HG03521 (cell line): ENCODE data around the gene ELP5.

ENCODE experiments used
- ATAC-seq: cut with Tn5 transposase; IDR thresholded peaks from one replicate; pipeline ENCODE4 v1.9.1; 2021; ENCODE audit warnings: mild to moderate bottlenecking, moderate library complexity; ENCODE audit not compliant: unreplicated experiment

ELP5 gene

DNA sequence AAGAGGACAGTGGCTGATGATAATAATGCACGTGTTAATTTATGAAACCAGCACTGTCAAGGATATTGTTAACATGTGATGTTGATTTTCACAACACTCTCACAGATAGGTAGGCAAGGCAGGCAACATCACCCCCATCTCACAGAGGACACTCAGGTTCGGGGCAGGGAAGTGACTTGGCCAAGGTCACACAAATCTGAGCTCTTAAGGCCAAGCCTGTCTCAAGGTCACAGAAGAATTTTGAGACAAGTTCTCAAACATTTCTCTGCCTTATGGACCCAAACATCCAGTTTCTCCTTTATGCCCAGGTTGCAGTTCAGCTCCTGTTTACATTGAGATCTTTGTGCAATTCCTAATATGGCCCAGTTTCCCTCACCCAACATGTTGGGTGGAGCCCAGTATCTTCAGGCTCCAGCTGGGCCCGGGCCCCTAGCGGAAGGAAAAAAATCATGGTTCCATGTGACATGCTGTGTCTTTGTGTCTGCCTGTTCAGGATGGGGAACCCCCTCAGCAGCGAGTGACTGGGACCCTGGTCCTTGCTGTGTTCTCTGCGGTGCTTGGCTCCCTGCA lies 30.8 kb downstream of the ELP5 start:
- no peak for ATAC-seq

DNA sequence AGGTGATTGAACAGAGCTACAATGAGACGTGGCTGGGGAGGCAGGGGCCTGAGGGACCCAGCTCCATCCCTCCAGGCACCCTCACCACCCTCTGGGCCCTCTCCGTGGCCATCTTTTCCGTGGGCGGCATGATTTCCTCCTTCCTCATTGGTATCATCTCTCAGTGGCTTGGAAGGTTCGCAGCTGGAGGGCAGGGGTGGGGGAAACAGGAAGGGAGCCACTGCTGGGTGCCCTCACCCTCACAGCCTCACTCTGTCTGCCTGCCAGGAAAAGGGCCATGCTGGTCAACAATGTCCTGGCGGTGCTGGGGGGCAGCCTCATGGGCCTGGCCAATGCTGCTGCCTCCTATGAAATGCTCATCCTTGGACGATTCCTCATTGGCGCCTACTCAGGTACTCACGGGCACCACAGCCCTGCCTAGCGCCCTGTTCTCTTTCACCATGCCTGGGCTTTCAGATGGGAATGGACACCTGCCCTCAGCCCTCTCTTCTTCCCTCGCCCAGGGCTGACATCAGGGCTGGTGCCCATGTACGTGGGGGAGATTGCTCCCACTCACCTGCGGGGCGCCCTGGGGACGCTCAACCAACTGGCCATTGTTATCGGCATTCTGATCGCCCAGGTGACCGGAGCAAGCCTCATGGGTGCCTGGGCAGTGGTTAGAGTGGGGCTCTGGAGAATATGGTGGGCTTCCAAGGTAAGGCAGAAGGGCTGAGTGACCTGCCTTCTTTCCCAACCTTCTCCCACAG lies 31.6 kb downstream of the ELP5 start:
- no peak for ATAC-seq

DNA sequence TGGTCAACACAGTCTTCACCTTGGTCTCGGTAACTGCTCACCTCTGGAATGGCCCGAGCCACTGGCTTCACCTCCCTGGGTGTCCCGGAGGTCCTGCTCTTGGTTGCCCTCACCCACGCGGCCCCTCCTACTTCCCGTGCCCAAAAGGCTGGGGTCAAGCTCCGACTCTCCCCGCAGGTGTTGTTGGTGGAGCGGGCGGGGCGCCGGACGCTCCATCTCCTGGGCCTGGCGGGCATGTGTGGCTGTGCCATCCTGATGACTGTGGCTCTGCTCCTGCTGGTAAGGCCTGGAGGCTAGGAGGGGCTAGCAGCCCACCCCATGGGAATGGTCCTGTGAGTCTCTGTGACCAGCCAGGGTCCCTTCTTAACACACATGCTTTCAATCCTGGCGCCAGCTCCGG lies 32.9 kb downstream of the ELP5 start:
- no peak for ATAC-seq

DNA sequence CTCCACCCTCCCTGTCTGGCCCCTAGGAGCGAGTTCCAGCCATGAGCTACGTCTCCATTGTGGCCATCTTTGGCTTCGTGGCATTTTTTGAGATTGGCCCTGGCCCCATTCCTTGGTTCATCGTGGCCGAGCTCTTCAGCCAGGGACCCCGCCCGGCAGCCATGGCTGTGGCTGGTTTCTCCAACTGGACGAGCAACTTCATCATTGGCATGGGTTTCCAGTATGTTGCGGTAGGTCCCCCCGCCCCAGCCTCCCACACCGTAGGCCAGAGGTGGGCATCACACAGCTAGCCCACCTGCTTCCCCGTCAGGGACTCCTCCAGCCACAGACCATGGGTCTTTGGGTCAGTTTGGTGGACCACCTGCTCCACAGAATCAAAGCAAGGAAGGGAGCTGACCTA lies 33.7 kb downstream of the ELP5 start:
- ATAC-seq = no peak

DNA sequence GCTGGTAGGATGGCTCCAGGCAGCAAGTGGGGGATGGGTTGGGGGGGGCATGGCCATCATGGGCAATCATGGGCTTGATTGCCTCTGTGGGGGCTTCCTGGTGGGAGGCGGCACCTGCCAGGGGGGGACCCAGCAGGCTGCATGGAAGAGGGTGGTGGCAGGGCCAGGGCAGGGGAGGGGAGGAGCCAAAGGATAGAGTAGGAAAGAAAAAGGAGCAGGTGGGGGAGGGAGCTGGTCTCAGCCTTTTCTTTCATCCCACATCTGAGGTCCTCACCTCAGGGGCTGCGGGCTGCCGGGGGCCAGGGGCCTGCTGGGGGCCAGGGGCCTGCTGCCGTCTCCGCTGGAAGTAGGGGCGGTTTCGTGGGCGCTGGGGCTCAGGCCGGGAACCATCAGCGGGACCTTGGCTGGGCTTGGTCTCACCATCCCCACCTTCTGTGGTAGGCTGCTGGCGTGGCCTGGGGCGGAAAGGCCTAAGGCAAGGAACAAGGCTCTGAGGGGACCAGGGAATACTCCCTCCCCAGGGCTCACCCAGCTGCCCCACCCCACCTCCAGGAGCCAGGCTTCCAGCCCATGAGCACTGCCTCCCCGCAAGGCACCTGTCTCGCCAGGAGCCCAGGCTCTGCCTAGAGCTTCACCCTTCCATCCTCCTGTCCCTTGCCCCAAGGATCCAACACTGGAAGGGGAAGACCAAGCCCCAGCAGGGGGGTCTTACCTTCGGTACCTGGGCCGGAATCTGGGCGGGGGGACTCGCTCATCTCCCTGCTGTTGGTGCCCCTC lies 37.4 kb downstream of the ELP5 start:
- no peak for ATAC-seq

DNA sequence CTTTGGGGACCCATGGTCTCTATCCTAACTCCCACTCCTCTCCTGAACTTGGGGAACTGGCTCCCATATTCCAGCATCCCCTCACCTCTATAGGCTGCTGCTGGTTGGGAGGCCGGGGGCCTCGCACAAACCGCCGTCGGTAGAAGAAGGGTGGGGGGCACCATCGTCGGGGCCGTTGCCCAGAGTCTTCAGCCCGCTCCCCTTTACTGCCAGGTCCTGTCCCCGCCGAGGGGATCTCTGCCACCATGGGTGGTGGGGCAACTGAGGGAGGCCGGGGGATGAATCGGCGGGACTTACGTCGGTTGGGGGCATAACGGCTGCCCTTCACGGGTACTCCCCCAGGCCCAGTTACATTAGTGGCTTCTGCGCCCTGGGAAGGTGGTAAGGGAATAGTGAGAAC lies 38.2 kb downstream of the ELP5 start:
- ATAC-seq = no peak

DNA sequence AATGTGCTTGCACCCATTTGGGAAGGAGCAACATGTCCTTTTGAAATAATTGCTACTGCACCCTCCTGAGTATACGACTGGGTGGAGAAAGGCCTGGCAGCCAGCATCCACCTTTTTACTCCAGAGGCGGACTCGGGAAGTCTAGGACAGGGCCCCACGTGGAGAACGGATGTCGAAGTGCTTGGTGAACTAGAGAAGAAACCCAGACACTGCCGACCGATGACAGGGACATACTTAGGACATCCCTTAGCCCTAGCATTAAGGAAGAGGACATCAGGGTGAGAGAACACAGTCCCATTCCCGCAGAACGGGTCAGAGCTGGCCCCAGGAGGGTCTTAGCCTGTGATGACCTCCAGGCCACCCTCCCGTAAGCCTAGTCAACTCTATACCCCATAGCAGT lies 38.7 kb downstream of the ELP5 start:
- no peak for ATAC-seq

DNA sequence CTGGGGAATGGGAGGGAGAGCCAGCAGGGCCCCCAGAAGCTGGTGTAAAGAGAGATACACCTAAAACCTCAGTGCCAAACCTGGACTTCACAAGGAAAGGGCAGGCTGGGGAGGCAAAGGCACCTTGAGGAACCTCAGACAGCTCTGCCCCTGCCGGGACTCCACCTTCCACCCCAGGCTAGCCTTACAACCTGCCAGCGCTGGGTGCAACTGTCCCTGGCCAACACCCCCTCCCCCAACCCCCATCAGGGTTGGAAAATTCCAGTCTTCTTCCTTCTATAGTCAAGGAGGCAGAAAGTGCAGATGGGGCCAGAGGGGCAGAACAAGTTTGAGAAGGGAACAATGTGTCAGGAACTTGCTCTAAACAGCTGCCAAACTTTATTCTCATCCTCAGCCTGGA lies 40.2 kb downstream of the ELP5 start:
- ATAC-seq = no peak

DNA sequence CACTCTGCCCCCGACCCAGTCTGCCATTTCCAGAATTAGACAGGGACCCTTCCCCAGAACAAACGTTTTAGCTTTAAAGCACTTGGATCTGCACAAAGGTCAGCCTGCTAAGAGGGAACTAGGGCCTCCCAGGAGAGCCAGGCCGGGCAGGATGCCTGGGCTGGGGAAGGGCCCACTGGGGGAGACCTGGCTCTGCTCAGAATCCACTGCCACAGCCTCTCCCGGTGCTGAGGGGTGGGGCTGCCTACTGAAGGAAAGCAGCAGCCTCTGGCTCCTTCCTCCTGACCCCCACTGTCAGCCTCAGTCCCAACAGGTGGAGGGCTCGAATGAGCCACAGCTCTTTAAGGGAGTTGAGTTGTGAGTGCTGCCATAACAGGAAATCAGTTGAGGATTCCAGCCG lies 40.7 kb downstream of the ELP5 start:
- no peak for ATAC-seq

DNA sequence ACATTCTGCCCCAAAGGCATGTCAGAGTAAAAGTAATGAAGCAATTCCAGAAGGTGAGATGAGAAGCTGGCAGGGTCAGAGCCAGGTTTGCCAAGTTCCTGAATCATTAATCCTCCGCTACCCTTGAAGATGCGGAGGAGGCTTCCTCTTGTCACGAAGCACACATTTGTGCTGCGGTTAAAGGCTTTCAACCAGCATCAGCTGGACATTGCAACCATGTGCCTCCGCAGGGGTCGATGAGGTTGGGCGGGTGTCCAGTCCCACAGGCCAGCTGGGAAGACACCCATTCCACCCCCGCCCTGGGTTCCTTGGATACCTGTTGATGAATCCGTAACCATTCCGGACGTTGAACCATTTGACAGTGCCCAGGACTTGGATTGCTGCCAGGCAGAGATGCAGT lies 41.1 kb downstream of the ELP5 start:
- ATAC-seq = no peak

DNA sequence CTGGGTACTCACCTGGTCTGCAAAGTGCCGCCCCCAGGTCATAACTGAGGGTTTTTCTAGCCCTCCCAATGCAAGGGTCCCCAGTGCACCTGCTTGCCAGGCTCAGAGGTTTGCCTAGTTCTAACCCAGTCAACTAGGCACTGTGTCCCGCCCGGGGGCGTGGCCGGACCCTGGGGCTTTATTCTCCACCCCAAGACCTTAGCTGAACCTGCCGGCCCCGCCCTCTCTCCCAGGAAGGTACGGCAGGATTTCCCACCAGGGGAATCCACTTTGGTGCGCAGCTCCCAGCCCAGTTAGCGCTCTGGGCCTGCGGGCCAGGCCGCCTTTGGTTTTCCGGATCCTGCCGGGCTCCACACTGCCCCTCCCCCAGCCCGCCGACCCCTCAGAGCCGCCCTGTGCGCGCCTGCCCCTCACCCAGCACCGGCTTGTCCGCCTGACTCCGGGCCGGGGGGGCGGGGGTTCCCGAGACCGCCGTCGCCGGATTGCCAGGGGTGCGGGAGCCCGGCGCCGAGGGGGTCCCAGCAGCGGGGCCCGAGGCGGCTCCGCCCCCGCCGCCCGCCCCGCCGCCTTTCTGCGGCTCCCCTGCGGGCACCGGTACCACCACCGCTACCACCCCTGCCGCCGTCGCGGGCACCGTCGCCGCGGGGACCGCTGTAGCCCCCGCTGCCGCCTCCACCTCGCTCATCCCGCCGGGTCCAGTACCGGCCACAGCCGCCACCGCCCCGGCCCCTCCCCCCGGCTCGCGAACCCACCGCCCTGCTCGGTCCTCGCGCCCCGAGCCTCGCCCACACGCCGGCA lies 42.0 kb downstream of the ELP5 start:
- no peak for ATAC-seq

DNA sequence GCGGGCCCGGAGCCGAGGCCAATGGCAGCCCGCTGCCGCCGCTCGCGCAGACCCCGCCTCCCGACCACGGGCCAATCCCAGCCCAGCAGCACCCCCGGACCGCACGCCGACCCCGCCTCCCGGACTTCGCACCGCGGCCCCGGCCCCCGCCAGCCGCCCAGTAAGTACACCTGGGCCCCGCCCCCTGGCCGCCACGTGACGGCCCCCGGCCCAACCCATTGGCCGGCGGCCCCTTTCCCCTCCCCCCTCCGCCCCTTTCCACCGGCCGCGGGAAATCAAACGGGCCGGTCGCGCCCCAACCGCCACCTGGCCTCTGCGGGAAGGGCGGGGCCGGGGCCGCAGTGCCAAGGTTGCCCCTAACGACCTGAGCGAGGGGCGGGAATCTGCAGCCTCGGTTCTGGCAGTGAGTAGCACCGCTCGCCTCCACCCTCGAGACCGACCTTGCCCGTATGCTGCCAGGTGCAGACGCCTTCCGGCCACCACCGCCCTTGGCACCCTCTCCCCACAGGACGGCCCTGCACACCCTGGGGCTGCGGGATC lies 42.7 kb downstream of the ELP5 start, which contains the start of gene YBX2:
Gene YBX2 (minus strand): TSS at position 26 of the 540 bp plus-strand sequence. CDS start 139 bp downstream, outside the sequence.
- ATAC-seq = peak; percentile 54

DNA sequence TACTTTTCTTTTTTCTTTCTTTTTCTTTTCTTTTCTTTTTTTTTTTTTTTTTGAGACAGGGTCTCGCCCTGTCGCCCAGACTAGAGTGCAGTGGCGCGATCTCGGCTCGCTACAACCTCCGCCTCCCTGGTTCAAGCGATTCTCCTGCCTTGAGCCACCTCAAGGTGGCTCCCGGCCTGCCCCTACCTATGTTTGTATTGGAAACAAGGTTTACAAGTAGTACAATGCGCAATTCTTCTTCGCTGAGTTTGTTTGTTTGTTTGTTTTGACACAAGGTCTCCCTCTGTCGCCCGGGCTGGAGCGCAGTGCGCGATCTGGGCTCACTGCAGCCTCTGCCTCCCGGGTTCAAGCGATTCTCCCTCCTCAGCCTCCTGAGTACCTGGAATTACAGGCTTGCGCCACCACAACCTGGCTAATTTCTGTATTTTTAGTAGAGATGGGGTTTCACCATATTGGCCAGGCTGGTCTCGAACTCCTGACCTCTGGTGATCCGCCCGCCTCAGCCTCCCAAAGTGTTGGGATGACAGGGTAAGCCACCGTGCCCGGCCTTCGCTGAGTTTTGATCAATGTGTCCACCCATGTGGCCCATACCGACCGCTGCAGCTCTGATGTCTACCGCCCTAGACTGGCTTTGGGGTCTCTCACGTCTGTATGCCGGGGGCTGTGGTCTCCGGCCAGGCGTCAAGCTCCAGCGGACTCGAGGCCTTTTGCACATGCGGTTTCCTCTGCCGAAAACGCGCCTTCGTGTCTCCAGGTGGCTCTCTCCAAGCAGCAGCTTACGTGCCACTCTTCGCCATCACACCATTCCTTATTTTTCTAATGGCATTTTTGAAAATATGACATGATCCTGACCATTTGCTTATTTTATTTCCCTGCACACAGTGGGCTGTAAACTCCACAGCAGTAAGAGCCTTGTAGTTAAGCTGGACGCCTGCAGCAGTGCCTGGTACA lies 43.5 kb downstream of the ELP5 start:
- ATAC-seq = no peak

DNA sequence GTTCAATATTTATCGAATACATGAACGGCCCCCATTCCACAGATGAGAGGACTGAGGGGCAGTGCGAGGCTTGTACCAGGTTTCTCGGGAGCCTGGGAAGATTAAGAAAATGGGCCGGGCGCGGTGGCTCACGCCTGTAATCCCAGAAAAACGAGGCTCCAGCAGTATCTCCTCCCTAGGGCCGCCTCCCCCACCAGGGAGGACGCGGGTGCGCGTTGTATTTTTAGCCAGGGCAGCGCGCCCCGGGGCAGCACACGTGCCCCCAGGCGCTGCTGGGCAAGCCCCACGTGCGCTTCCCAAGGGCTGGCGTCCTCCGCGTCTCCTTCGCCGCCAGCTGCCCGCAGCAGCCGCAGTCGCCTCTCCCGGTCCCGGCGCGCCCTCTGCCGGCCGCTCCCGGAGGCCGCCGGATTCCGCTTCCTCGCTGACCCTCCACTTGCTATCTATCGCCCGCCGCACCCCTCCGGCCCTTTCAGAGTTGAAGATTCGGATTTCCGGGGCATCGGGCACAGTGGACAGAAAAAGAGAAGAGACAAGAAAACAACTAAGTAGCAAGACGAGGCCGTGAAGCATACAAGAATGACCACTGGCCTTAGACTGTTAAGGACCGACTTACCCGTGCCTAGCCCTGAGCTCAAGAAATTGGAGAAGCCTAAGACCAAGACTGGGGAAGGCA lies 44.3 kb downstream of the ELP5 start:
- no peak for ATAC-seq

DNA sequence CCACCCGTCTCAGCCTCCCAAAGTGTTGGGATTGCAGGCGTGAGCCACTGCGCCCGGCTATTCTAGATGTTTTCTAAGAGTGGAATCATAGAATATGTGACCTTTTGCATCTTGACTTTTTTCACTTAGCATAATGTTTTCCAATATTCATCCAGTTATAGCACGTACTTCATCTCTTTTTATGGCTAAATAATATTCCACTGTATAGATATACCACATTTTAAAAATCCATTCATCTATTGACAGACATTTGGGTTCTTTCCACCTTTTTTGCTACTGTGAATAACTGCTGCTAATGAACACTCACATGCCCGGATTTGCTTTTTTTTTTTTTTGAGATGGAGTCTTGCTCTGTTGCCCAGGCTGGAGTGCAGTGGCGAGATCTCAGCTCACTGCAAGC lies 52.2 kb downstream of the ELP5 start:
- no peak for ATAC-seq

DNA sequence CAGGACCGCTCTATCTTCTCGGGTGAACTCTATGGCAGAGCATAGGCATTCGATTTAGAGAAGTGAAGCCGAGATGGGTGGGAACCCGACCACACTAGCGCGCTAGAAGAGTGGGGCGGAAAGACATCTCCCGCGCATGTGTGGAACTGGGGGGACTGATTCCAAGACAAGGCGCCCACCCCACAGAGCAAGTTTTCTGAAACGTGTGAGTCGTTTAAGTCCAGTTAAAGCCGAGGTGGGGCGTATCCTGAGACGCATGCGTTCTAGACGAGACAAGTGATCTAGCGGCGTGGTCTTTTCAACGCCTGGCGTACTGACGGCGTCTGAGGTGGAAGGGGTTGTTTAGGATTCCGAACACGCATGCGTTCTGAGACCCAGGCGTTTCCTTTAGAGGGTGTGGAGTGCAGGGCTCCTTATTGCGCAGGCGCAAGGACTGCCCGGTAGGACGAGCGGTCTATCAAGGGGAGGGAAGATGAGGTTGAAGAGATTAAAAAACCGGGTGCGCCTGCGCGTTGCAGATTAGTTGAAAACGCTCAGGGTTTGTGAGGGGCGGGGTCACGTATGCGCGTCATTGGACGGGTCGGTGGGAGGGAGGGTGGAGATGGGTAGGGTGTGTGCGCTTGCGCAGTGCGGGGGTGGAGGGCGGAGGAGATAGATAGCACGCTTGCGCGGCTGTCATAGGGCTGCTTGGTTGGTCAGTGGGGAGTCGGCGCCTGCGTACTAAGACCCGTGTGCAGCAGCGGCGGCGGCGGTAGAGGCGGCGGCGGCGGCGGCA lies 55.1 kb downstream of the ELP5 start, which contains the start of gene EIF5A:
Gene EIF5A (plus strand): TSS at position 718 of the 775 bp plus-strand sequence. CDS start 2,008 bp downstream, outside the sequence.
- peak; percentile 69 for ATAC-seq

DNA sequence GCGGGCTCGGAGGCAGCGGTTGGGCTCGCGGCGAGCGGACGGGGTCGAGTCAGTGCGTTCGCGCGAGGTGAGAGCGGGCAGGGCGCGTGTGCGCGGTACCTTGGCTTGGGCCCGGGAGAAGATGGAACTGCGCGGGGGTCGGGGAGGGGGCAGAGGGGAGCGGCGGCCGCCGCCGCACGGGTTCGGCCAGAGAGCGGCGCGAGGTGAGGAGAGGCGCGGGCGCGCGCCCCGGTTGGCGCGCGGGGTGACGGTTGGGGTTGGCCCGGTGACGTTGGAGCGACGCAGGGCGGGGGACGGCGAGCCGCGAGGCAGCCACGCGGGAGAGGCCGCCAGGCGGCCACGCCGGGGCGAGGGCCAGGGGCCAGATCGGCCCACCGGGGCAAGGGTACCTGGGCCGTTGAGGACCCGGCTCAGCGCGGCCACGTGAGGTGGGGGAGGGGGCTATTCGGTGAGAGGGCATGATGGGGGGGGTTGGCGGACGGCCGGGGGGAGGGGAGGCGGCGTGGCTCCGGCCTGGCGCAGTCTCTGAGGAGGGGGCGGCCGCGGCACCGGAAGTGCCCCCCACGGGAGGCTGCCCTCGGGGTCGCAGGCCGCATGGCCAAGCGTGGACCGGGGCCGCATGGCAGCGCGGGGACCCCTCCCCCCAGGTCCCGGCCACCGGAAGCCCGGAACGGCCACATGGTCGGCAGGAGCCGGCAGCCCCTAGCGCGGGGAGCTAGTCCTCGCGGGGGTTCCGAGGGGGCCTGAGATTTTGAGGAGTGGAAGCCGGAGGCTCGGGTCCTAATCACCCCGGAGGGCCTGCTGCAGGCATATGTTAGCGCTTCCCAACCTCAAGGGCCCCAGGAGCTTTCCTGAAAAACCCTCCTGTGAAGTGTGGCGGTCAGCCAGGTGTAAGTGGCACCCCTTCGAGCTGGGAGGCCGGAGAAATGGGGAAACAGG lies 55.9 kb downstream of the ELP5 start:
- ATAC-seq = peak; percentile 3
